ENCODE results near the gene NFIC.

DNA sequence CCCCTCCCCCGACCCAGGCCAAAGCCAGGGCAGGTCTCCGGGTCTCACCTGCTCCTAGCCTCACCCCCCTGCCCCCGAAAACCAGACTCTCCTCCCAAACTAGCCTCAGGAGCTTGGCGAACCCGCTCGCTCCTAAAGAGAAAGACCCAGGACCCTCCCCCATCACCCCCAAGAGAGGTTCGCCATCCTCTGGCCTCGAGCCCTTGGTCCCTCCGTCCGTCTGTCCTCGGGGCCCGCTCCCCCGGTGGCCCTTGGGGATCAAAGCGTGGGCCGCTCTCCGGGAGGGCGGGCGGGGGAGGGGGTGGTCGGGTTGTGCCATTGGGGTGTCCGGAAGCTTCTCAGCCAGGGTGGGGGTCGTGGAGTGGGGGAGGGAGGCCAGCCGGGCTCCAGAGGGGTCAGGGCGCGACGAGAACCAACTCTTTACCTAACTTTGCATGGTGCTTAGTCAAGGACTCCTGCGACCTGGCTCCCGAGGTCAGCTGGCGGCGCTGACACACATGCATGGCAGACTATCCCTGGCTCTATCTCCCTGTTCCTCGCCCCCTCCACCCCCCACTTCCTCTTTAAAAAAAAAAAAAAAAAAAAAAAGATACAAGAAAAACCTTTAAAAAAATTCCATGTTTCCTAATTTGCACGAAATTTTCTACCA lies 98.3 kb downstream of the NFIC start:
- no peak for TF ChIP-seq POLR2A (IDR thresholded peaks at IDR 0.05)
- TF ChIP-seq, protein P1, sequence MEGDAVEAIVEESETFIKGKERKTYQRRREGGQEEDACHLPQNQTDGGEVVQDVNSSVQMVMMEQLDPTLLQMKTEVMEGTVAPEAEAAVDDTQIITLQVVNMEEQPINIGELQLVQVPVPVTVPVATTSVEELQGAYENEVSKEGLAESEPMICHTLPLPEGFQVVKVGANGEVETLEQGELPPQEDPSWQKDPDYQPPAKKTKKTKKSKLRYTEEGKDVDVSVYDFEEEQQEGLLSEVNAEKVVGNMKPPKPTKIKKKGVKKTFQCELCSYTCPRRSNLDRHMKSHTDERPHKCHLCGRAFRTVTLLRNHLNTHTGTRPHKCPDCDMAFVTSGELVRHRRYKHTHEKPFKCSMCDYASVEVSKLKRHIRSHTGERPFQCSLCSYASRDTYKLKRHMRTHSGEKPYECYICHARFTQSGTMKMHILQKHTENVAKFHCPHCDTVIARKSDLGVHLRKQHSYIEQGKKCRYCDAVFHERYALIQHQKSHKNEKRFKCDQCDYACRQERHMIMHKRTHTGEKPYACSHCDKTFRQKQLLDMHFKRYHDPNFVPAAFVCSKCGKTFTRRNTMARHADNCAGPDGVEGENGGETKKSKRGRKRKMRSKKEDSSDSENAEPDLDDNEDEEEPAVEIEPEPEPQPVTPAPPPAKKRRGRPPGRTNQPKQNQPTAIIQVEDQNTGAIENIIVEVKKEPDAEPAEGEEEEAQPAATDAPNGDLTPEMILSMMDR (IDR thresholded peaks at IDR 0.05), result no peak
